HEK293 (cell line): ENCODE data around the gene ARHGAP42.

Source experiments
- BCL11B ChIP-seq: fragments of 450-650 bp; formaldehyde crosslinking; IDR thresholded peaks from 2 replicates; pipeline ENCODE4 v1.5.1; 2016; ENCODE audit warnings: low read depth, missing biosample characterization, missing genetic modification characterization
- EGR2 ChIP-seq: fragments of 450-650 bp; formaldehyde crosslinking; IDR thresholded peaks from 2 replicates; pipeline ENCODE4 v1.5.1; 2016; ENCODE audit warnings: low read depth, missing biosample characterization, missing genetic modification characterization
- KLF1 ChIP-seq: fragments of 450-650 bp; formaldehyde crosslinking; IDR thresholded peaks from 2 replicates; pipeline ENCODE4 v1.5.1; 2016; ENCODE audit warnings: missing biosample characterization, missing genetic modification characterization
- KLF7 ChIP-seq: fragments of 450-650 bp; formaldehyde crosslinking; IDR thresholded peaks from 2 replicates; pipeline ENCODE4 v1.5.1; 2016; ENCODE audit warnings: missing biosample characterization, missing genetic modification characterization, borderline replicate concordance
- OSR2 ChIP-seq: fragments of 450-650 bp; formaldehyde crosslinking; IDR thresholded peaks from 2 replicates; pipeline ENCODE4 v1.5.1; 2016; ENCODE audit warnings: missing biosample characterization, missing genetic modification characterization
- SALL2 ChIP-seq: fragments of 450-650 bp; formaldehyde crosslinking; IDR thresholded peaks from 2 replicates; pipeline ENCODE4 v1.5.0; 2017; ENCODE audit warnings: missing biosample characterization, mild to moderate bottlenecking, missing genetic modification characterization, borderline replicate concordance
- ZBTB48 ChIP-seq: fragments of 450-650 bp; formaldehyde crosslinking; IDR thresholded peaks from 2 replicates; pipeline ENCODE4 v1.5.1; 2016; ENCODE audit warnings: missing biosample characterization, missing genetic modification characterization
- ZNF114 ChIP-seq: fragments of 450-650 bp; formaldehyde crosslinking; IDR thresholded peaks from 2 replicates; pipeline ENCODE4 v1.5.0; 2017; ENCODE audit warnings: missing biosample characterization, missing genetic modification characterization
- ZNF121 ChIP-seq: fragments of 450-650 bp; formaldehyde crosslinking; IDR thresholded peaks from 2 replicates; pipeline ENCODE4 v1.5.1; 2016; ENCODE audit warnings: missing biosample characterization, missing genetic modification characterization
- ZNF223 ChIP-seq: fragments of 450-650 bp; formaldehyde crosslinking; IDR thresholded peaks from 2 replicates; pipeline ENCODE4 v1.5.1; 2016; ENCODE audit warnings: missing biosample characterization, missing genetic modification characterization
- ZNF335 ChIP-seq: fragments of 450-650 bp; formaldehyde crosslinking; conservative IDR thresholded peaks from 2 replicates; pipeline ENCODE4 v1.5.1; 2016; ENCODE audit warnings: missing biosample characterization, missing genetic modification characterization
- ZNF354C ChIP-seq: fragments of 450-650 bp; formaldehyde crosslinking; IDR thresholded peaks from 2 replicates; pipeline ENCODE4 v1.5.1; 2016; ENCODE audit warnings: missing biosample characterization, missing genetic modification characterization, low read depth, borderline replicate concordance
- ZNF48 ChIP-seq: fragments of 450-650 bp; formaldehyde crosslinking; IDR thresholded peaks from 2 replicates; pipeline ENCODE4 v1.5.1; 2016; ENCODE audit warnings: missing biosample characterization, missing genetic modification characterization
- ZNF555 ChIP-seq: fragments of 450-650 bp; formaldehyde crosslinking; conservative IDR thresholded peaks from 2 replicates; pipeline ENCODE4 v1.5.1; 2017; ENCODE audit warnings: missing biosample characterization, mild to moderate bottlenecking, missing genetic modification characterization, inconsistent platforms
- ZNF629 ChIP-seq: fragments of 450-650 bp; formaldehyde crosslinking; IDR thresholded peaks from 2 replicates; pipeline ENCODE4 v1.5.1; 2017; ENCODE audit warnings: missing biosample characterization, missing genetic modification characterization
- ZNF654 ChIP-seq: fragments of 450-650 bp; formaldehyde crosslinking; IDR thresholded peaks from 2 replicates; pipeline ENCODE4 v1.5.1; 2016; ENCODE audit warnings: low read depth, missing biosample characterization, missing genetic modification characterization
- ZNF707 ChIP-seq: fragments of 450-650 bp; formaldehyde crosslinking; IDR thresholded peaks from 2 replicates; pipeline ENCODE4 v1.5.1; 2016; ENCODE audit warnings: missing biosample characterization, missing genetic modification characterization
- ZNF768 ChIP-seq: fragments of 450-650 bp; formaldehyde crosslinking; IDR thresholded peaks from 2 replicates; pipeline ENCODE4 v1.5.1; 2018; ENCODE audit warnings: missing biosample characterization, mild to moderate bottlenecking, missing genetic modification characterization
- ZNF776 ChIP-seq: fragments of 450-650 bp; formaldehyde crosslinking; IDR thresholded peaks from 2 replicates; pipeline ENCODE4 v1.5.0; 2017; ENCODE audit warnings: missing biosample characterization, missing genetic modification characterization, borderline replicate concordance
- ZNF785 ChIP-seq: fragments of 450-650 bp; formaldehyde crosslinking; IDR thresholded peaks from 2 replicates; pipeline ENCODE4 v1.5.1; 2016; ENCODE audit warnings: missing biosample characterization, missing genetic modification characterization
- TF ChIP-seq, protein P1 (sequence below): fragments of 450-650 bp; formaldehyde crosslinking; conservative IDR thresholded peaks from 2 replicates; pipeline ENCODE4 v1.5.1; 2016; ENCODE audit warnings: low read depth, missing biosample characterization, missing genetic modification characterization
- TF ChIP-seq, protein P2 (sequence below): fragments of 450-650 bp; formaldehyde crosslinking; IDR thresholded peaks from 2 replicates; pipeline ENCODE4 v1.5.1; 2016; ENCODE audit warnings: missing biosample characterization, missing genetic modification characterization
- TF ChIP-seq, protein P3 (sequence below): fragments of 450-650 bp; formaldehyde crosslinking; IDR thresholded peaks from 2 replicates; pipeline ENCODE4 v1.5.1; 2016; ENCODE audit warnings: missing biosample characterization, missing genetic modification characterization
- TF ChIP-seq, protein P4 (sequence below): fragments of 450-650 bp; IDR thresholded peaks from 2 replicates; pipeline ENCODE4 v1.5.1; 2018; ENCODE audit warnings: missing biosample characterization, missing genetic modification characterization
- TF ChIP-seq, protein P5 (sequence below): fragments of 450-650 bp; formaldehyde crosslinking; IDR thresholded peaks from 2 replicates; pipeline ENCODE4 v1.5.1; 2016; ENCODE audit warnings: missing biosample characterization, missing genetic modification characterization
- TF ChIP-seq, protein P6 (sequence below): fragments of 450-650 bp; formaldehyde crosslinking; IDR thresholded peaks from 2 replicates; pipeline ENCODE4 v1.5.1; 2017; ENCODE audit warnings: missing biosample characterization, mild to moderate bottlenecking, missing genetic modification characterization, moderate library complexity

ARHGAP42 gene

DNA sequence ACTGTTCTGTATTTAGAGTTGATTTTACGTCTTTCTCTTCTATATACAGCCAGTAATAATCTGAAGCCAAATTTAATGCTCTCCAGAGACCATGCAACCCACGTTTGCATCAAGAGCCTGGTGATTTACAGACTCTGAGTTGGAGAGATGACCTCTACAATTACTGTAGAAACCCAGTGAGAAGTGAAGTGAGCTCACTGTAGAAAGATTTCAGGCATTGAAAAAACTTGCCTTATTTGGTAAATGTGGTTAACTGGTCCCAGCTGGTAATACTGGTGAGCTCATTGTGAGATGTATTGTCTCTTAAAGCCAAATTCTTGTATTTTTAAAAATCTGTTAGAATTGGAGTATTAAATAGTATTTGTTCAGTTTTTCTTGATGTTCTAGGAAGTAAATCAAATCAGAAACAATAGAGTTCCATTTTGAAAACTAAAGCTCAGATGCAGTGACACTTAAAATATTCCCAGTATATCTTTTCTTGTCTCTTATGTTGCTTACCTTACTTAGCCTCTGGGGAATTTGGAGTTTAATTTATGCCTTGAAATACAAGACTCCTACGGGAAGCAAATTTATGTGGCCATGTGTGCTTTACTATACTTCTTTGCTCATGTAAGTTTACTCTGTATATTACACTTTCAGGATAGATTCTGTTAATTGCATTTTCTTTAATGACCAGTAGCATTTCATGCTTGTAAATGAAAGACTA, 189.9 kb downstream of the ARHGAP42 start (continued):
- TF ChIP-seq, protein P1, sequence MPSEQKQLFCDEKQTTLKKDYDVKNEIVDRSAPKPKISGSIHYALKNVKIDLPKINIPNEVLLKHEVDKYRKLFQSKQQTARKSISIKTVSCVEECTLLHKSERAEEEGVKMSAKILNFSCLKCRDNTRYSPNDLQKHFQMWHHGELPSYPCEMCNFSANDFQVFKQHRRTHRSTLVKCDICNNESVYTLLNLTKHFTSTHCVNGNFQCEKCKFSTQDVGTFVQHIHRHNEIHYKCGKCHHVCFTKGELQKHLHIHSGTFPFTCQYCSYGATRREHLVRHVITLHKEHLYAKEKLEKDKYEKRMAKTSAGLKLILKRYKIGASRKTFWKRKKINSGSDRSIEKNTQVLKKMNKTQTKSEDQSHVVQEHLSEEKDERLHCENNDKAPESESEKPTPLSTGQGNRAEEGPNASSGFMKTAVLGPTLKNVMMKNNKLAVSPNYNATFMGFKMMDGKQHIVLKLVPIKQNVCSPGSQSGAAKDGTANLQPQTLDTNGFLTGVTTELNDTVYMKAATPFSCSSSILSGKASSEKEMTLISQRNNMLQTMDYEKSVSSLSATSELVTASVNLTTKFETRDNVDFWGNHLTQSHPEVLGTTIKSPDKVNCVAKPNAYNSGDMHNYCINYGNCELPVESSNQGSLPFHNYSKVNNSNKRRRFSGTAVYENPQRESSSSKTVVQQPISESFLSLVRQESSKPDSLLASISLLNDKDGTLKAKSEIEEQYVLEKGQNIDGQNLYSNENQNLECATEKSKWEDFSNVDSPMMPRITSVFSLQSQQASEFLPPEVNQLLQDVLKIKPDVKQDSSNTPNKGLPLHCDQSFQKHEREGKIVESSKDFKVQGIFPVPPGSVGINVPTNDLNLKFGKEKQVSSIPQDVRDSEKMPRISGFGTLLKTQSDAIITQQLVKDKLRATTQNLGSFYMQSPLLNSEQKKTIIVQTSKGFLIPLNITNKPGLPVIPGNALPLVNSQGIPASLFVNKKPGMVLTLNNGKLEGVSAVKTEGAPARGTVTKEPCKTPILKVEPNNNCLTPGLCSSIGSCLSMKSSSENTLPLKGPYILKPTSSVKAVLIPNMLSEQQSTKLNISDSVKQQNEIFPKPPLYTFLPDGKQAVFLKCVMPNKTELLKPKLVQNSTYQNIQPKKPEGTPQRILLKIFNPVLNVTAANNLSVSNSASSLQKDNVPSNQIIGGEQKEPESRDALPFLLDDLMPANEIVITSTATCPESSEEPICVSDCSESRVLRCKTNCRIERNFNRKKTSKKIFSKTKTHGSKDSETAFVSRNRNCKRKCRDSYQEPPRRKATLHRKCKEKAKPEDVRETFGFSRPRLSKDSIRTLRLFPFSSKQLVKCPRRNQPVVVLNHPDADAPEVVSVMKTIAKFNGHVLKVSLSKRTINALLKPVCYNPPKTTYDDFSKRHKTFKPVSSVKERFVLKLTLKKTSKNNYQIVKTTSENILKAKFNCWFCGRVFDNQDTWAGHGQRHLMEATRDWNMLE (tag by site-specific recombination), result no peak
- TF ChIP-seq ZNF654 (tag by site-specific recombination), result 0 out of 2 replicates have a peak, but pooled peaks have one; percentile 4
- no peak for TF ChIP-seq ZNF48
- TF ChIP-seq, protein P2, sequence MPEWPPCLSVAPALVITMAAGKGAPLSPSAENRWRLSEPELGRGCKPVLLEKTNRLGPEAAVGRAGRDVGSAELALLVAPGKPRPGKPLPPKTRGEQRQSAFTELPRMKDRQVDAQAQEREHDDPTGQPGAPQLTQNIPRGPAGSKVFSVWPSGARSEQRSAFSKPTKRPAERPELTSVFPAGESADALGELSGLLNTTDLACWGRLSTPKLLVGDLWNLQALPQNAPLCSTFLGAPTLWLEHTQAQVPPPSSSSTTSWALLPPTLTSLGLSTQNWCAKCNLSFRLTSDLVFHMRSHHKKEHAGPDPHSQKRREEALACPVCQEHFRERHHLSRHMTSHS (tag by site-specific recombination), result no peak
- peak; percentile 87 for TF ChIP-seq ZNF629 (tag by site-specific recombination)
- no peak for TF ChIP-seq ZNF354C (tag by site-specific recombination)
- no peak for TF ChIP-seq ZNF785 (tag by site-specific recombination)
- TF ChIP-seq ZNF768, result no peak
- TF ChIP-seq BCL11B, result no peak
- TF ChIP-seq, protein P3, sequence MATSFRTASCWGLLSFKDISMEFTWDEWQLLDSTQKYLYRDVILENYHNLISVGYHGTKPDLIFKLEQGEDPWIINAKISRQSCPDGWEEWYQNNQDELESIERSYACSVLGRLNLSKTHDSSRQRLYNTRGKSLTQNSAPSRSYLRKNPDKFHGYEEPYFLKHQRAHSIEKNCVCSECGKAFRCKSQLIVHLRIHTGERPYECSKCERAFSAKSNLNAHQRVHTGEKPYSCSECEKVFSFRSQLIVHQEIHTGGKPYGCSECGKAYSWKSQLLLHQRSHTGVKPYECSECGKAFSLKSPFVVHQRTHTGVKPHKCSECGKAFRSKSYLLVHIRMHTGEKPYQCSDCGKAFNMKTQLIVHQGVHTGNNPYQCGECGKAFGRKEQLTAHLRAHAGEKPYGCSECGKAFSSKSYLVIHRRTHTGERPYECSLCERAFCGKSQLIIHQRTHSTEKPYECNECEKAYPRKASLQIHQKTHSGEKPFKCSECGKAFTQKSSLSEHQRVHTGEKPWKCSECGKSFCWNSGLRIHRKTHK (tag by site-specific recombination), result no peak
- no peak for TF ChIP-seq ZNF223 (tag by site-specific recombination)
- TF ChIP-seq EGR2 (tag by site-specific recombination), result no peak
- no peak for TF ChIP-seq KLF7 (tag by site-specific recombination)
- TF ChIP-seq, protein P4, sequence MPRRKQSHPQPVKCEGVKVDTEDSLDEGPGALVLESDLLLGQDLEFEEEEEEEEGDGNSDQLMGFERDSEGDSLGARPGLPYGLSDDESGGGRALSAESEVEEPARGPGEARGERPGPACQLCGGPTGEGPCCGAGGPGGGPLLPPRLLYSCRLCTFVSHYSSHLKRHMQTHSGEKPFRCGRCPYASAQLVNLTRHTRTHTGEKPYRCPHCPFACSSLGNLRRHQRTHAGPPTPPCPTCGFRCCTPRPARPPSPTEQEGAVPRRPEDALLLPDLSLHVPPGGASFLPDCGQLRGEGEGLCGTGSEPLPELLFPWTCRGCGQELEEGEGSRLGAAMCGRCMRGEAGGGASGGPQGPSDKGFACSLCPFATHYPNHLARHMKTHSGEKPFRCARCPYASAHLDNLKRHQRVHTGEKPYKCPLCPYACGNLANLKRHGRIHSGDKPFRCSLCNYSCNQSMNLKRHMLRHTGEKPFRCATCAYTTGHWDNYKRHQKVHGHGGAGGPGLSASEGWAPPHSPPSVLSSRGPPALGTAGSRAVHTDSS (tag by site-specific recombination), result no peak
- TF ChIP-seq, protein P5, sequence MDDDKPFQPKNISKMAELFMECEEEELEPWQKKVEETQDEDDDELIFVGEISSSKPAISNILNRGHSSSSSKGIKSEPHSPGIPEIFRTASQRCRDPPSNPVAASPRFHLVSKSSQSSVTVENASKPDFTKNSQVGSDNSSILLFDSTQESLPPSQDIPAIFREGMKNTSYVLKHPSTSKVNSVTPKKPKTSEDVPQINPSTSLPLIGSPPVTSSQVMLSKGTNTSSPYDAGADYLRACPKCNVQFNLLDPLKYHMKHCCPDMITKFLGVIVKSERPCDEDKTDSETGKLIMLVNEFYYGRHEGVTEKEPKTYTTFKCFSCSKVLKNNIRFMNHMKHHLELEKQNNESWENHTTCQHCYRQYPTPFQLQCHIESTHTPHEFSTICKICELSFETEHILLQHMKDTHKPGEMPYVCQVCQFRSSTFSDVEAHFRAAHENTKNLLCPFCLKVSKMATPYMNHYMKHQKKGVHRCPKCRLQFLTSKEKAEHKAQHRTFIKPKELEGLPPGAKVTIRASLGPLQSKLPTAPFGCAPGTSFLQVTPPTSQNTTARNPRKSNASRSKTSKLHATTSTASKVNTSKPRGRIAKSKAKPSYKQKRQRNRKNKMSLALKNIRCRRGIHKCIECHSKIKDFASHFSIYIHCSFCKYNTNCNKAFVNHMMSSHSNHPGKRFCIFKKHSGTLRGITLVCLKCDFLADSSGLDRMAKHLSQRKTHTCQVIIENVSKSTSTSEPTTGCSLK (tag by site-specific recombination), result no peak
- no peak for TF ChIP-seq ZNF335
- TF ChIP-seq OSR2, result no peak
- no peak for TF ChIP-seq ZNF707
- no peak for TF ChIP-seq ZBTB48 (tag by site-specific recombination)
- TF ChIP-seq SALL2 (tag by site-specific recombination), result no peak
- no peak for TF ChIP-seq ZNF114 (tag by site-specific recombination)
- TF ChIP-seq KLF1 (tag by site-specific recombination), result no peak
- TF ChIP-seq, protein P6, sequence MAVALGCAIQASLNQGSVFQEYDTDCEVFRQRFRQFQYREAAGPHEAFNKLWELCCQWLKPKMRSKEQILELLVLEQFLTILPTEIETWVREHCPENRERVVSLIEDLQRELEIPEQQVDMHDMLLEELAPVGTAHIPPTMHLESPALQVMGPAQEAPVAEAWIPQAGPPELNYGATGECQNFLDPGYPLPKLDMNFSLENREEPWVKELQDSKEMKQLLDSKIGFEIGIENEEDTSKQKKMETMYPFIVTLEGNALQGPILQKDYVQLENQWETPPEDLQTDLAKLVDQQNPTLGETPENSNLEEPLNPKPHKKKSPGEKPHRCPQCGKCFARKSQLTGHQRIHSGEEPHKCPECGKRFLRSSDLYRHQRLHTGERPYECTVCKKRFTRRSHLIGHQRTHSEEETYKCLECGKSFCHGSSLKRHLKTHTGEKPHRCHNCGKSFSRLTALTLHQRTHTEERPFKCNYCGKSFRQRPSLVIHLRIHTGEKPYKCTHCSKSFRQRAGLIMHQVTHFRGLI, result no peak
- no peak for TF ChIP-seq ZNF555 (tag by site-specific recombination)
- TF ChIP-seq ZNF121 (tag by site-specific recombination), result no peak
- TF ChIP-seq ZNF776, result no peak
